Hepatocyte (in vitro differentiated cells): Measurements from ENCODE around the gene SPATC1L.

Source experiments
- EZH2 ChIP-seq: fragments of 200-600 bp; sonication (generic); IDR thresholded peaks from 2 replicates; pipeline ENCODE4 v1.6.1; 2016; ENCODE audit warnings: antibody characterized with exemption, mild to moderate bottlenecking, borderline replicate concordance
- EZH2phosphoT487 ChIP-seq: fragments of 200-600 bp; sonication (generic); IDR thresholded peaks from one replicate; pipeline ENCODE4 v1.6.1; 2018; ENCODE audit warnings: antibody characterized with exemption, mild to moderate bottlenecking, low read depth, moderate library complexity; ENCODE audit not compliant: unreplicated experiment, severe bottlenecking
- TF ChIP-seq, protein P1 (sequence below): fragments of 200-600 bp; sonication (generic); IDR thresholded peaks from 2 replicates; pipeline ENCODE4 v1.5.1; 2016; ENCODE audit warnings: antibody characterized with exemption, mild to moderate bottlenecking; ENCODE audit not compliant: poor library complexity

DNA sequence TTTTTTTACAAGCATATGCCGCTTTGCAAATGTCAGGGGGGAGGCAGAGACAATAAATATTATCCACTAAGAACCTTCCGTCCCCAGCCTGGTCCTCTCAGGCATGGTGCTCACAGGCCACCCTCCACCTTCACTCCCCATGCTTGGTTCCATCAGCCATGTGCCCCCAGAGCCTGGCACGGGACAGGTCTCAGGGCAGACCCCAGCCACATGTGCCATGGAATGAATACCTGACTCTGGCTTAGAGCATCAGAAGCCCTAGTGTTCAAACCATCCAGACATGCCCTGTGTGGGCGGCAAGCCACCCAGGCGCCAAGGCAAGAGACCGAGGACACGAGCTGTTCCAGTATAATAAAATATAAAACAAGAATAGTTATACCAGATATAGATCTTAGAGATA lies 39.0 kb upstream of the SPATC1L start:
- TF ChIP-seq EZH2 (no peak), EZH2phosphoT487 (no peak)
- TF ChIP-seq, protein P1, sequence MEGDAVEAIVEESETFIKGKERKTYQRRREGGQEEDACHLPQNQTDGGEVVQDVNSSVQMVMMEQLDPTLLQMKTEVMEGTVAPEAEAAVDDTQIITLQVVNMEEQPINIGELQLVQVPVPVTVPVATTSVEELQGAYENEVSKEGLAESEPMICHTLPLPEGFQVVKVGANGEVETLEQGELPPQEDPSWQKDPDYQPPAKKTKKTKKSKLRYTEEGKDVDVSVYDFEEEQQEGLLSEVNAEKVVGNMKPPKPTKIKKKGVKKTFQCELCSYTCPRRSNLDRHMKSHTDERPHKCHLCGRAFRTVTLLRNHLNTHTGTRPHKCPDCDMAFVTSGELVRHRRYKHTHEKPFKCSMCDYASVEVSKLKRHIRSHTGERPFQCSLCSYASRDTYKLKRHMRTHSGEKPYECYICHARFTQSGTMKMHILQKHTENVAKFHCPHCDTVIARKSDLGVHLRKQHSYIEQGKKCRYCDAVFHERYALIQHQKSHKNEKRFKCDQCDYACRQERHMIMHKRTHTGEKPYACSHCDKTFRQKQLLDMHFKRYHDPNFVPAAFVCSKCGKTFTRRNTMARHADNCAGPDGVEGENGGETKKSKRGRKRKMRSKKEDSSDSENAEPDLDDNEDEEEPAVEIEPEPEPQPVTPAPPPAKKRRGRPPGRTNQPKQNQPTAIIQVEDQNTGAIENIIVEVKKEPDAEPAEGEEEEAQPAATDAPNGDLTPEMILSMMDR, result no peak
